CD4-positive, alpha-beta T cell treated with Interferon gamma for 1 hour (primary cell): Measurements from ENCODE around the gene LRRC53.

Source experiments
- DNase-seq: peaks from one replicate; pipeline ENCODE4 v3.0.0-alpha.2; 2020

Gene LRRC53

DNA sequence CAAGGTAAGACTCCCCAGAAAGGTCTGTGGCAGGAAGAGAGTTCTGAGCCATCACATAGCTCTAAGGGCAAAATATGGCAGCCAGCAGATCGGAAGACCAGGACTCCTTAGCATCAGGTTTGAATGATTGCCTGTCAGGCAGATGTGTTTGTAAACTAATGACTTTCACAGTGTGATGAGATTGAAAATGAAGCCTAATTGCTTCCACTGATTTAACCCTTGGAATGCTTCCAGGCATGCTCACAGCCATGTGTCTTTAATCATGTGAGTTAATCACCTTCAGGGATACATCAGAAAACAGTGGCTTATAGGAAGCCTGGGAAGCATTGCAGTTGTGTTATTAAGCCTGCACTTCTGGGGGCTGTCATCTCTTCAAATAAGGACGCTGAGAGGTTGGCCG is 82.8 kb downstream of the LRRC53 start:
- DNase-seq: no peak

DNA sequence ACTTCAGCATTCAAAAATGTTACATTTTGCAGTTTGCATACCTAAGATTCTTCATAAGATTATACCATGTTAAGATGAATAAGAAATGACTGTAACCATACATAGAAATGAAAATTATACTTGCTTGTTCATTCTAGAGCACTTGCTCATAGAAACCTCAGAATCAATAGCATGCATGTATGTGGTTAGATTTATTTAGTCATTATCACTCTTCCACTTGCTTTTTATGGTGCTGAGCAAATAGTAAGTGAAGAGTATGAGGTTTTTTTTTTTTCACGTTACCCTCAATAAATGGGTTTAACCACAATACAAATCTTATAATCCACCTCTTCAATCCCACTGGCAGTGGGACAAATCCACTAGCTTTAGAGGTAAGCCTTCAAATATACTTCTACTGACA is 84.7 kb downstream of the LRRC53 start:
- no peak for DNase-seq

DNA sequence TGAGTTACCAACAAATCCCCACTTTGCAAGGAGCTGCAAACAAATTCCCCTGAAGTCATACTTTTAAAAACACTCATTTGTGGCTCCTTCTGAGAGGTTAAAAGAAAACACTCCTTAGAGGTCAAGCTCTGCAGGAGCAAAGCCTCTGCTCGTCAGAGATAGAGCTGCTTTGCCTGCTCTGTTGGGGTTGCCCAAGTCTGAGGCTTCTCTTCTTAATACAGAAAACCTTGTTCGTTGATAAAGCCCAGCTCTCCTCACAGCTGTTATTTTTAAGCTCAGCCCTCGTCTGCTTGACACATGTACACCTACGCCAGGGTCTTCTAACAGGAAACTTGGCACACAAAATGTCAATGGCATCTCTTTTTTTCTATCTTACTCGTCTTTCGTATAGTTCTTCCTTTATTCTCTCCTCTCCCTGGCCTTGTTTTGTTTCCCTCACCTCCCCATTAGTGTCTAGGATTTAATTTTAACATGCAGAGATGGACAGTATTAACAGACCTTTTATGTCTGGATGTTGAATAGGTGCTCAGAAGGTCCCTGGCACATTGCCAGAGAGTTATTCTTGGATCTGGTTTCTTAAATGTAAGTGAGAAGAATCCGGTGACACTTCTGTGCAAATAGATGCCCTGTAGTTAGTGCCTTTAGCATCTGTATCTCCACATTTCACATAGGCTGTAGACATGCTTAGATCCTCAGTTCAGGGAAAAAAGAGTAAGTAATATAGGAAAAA is 86.0 kb downstream of the LRRC53 start:
- no peak for DNase-seq

DNA sequence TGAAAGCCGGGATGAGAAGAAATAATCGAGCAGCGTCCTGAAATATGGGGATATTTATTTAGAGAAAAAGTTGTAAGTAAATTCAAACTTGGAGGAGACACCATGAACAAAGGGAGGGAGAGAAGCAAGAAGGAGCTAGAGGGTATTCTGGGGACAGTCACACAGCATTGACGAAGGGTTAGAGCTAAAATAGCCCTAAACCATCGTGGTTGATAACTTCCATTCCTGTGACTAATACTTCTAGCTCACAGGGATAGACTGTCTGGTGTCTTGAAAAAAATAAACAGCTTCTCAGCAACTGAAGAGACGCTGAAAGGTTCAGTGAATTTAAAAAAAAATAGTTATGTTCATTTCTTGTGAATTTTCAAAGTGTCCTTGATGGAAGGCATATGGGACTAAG is 86.7 kb downstream of the LRRC53 start:
- DNase-seq: no peak

DNA sequence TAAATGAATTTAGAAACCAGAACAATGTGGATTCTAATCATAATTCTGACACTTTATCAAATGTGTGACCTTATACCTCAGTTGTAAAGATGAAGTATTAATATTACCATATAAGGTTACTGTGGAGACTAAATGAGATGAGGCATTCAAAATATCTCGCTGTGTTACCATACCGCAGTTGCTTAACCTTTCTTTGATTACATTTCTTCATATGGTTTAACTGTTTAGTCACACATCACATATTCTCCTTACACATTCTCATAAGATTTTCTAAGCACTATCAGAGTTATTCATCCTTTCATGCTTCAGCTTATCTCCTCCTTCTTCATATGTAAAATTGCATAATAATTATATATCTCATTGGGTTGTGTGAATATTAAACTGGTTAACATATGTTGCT is 88.9 kb downstream of the LRRC53 start:
- DNase-seq: no peak

DNA sequence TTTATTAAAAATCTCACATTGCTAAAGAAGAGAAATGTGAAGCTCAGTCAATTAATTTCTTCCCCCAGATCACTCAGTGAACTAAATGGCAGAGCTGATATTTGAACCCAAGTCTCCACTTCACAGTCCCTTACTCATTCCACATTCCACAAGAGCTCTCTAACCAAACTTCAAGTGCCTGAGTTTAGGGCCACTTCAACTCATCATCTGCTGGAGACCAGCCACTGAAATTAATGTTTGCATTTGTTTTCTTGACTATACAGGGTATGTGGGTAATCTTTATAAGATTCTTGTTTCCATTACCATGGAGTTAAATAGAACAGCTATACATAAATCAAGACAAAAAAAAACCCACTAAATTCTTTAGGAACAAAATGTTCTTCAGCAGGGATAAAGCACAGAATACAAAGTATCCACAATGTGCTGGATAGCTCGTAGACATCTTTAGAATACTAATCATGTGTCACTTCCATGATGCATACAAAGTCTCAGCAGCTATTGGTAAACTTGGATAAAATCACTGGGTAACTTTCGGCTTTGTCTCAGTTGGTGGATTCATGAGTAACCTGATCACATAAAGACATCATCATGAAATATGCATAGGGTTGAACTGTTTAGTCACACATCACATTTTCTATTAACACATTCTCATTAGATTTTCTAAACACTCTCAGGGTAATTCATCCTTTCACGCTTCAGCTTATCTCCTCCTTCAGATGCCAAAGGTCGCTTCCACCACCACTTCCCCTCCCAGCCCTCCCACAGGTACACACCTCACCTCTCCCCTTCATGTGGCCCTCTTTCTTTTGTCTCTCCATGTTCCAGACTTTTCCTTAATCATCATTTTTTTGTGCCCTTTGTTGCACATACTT is 89.8 kb downstream of the LRRC53 start:
- DNase-seq: no peak

DNA sequence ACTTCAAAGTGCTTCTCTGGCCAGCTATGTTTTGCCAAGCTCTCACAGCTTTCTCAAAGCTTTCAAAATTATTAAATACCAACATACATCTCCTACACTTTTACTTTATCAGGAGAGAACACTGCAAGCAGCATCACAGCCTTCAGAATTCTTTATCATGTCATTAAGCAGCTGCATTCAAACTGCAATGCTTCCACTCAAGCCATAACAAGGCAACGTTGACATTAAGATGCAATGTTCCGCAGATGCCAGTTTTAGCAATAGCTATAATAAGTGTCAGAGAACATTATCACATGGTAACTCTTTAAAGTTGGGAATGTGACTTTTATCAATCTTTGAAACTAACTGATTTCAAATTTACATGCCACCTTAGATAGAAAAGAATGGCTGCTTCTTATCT is 91.9 kb downstream of the LRRC53 start:
- DNase-seq: no peak
